NCI-H187 (cell line): ENCODE results near the gene DIAPH2.

ENCODE experiments used
- DNase-seq, 2 experiments: peaks; one replicate each; lab custom pipeline; 2025; lab: John Stamatoyannopoulos, UW

The DIAPH2 gene

DNA sequence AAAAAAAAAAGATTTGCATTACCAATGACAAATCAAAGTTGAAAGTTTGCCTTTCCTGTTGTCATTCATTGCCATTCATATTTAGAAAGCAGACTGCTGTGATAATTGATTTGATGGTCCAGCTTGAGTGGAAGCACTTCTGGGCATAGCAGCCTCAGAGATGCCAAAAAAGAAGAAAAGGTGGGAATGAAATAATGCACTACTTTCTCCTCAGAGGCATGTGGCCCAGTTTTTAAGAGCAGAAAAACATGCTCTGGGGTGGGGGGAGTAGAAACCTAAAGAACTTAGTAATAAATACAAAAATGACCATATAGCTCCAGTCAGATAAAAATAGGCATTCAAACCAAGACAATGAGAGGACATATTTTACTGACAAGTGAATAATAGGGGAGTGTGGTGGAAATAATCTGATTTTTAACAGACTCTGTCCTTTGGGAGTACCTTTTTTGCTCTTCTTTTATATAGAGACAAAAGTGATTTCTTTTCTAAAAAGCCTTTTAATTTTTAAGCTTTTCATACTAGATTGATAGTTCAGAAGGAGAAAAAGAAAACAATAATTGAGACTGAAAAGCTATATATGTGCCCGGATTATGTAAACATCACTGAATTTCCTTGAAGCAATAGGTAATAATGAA is 798.1 kb downstream of the DIAPH2 start:
- DNase-seq: no peak

DNA sequence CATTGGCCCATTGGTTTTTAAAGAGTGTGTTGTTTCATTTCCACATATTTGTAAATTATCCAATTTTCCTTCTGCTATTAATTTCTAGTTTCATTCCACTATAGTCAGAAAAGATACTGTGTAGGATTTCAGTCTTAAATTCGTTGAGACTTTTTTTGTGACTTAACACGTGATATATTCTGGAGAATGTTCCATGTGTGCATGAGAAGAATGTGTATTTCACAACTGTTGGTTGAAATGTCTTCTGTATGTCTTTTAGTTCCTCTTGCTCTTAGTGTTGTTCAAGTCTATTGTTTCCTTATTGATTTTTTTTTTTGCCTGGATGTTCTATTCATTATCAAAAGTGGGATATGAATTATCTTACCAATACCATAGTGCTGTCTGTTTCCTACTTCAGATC is 806.0 kb downstream of the DIAPH2 start:
- DNase-seq: no peak

DNA sequence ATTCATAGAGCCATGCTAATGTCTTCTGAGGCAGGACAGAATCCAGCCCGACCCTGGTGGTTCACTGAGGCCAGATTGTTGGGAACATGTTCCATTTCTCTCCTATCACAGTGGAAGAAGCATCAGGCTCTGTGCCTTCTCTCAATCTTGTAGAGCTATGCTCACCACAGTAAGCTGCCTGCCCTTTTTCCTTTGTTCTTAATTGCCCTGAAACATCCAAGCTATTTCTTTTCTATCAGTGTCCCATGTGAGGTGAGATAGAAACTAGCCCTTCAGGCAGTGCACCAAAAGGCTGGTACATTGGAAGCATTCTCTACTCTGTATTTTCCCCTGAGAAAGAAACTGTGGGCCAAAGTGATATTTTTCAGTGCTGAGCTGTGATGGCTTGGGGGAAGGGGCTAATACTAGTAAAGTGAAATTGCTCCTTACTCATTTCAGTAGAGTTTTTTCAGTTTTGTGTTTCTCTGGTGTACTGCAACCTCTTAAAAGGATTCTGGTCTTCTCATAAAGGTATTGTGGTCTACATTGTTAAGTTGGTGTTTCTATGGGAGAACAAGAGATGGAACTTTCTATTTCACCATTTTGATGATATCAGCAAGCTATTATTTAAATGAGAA is 810.2 kb downstream of the DIAPH2 start:
- no peak for DNase-seq

DNA sequence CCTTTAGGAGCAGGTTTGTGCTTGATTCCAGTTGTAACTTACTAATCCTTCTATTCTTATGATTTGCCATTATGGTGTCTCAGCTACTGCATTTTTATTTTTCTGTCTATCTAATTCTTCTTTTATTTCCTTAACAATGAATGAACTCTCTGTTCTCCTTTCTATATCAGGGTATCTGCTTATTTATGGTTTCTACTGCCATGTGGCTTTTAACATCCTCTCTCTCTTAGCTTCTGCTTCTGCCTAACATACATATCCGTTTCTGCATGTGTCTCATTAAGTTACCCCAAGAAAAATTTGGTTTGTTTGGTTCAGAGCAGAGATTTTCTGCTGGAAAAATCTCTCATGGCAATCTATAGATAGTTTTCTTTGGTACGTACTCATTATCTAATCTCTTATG is 813.5 kb downstream of the DIAPH2 start:
- no peak for DNase-seq

DNA sequence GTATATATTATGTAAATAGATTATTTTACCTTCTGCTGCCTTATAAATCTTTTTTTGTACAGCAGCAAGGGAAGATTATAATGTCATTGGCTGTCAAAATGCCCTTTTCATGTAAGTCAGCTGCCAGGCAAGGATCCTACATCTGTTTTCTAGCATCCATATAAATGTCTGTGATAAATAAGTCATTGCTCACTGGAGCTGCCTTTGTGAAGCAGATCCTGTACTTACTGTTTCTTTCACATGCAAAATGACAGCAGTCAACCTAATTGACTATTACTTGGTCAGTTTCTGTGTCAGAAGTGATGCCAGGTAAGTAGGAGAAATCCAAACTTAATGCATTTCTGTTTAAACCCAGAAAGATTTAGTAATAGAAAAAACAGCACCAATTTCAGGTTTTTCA is 819.8 kb downstream of the DIAPH2 start:
- DNase-seq: no peak

DNA sequence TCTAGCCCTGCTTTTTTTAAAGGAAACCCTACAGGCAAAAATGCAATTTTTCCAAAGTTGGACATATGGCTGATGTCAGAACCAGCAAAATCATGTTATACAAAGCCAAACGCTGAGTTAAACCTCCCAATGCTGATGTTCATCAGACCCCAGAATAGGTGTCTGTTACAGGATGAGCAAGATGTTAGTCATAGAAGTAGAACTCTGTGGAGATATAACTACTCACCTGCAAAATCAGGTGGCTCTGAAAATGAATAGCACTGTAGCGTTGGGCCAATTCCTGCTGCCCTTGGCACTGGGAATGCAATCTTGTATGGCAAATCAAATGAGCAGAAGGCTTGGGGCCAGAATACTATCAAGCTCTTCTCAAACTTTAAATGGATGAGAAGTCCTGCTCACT is 833.1 kb downstream of the DIAPH2 start:
- no peak for DNase-seq

DNA sequence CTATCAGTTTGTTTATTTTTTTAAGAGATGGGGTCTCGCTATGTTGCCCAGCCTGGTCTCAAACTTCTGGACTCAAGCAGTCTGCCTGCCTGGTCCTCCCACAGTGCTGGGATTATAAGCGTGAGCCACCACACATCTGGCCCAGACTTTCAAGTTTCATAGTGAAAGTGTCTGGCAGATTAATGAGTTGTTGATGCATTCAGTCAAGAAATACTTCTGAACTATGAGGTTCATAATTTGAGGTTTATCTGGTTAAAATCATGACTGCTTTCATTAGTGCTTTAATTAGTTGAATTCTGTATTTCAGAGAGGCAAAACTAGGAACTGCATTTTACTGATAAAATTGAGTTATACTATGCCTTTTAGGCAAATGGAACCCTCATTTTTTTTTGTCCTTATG is 837.7 kb downstream of the DIAPH2 start:
- DNase-seq: no peak

DNA sequence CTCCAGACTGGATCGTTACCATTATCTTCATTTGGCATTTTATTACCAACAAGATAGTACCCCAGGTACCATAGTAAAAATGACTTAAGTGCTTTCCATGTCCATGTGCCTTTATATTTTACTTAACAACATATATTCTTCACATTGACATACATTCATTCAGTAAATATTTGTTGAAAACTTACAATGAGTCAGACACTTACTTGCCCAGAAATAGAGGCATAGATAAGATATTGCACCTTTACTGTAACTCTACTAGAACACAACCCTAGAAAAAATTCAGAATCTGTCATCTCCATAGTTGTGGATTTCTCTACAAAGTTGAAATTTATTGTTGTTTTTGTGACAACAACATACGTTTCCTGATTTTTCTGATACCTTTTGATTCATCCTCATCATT is 839.7 kb downstream of the DIAPH2 start:
- DNase-seq: no peak

DNA sequence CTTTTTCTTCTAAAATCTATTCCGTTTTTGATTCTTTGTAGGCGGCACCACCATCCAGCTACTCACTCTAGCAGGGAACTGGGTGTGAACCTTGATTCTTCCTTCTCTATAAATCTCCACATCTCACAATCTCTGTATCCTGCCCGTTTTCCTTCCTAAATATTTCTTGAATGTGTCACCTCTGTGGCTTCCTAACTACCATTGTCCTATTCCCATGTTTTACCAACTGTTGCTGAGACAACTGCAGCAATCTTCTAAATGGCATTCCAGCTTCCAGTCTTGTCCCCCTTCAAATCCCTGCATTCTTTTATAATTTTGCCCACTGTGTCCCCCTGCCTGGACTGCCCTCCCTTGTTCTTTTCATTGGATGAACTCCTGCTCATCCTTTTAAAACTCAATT is 840.4 kb downstream of the DIAPH2 start:
- DNase-seq: no peak

DNA sequence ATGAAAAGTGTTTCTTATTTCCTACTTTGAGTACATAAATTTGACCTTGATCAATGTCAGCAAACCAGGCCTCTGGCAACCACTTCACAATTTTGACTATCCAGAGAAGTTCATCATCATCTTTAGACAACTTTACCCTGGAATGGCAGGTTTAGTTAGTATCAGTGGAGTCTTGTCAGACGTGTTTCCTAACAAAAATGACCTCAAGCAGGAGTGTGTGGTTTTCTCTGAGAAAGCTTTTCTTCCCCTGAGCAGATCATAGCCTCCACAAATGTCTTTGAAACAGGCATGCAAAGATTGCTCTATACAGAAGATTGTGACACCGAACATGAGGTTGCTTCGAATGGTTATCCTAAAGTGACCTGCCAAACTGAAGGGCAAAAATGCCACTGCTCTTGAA is 841.3 kb downstream of the DIAPH2 start:
- no peak for DNase-seq

DNA sequence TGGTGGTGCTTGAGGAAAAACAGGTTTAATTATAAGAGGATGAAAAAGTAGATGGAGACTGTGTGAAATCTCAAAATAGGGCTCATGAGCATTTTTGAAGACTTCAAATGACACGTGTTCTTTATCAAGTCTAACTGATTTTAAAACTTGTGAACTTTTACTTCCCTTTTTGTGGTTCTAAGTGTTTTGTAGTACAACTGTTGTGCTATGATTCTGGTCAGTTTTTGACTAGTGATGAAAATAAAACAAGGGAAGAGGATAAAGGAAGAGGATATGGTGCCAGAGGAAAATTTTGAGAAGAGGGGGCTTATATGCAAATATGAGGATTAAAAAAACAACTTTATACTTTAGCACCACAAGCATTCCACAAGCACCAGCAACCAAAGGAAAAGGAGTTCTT is 843.1 kb downstream of the DIAPH2 start:
- DNase-seq: no peak

DNA sequence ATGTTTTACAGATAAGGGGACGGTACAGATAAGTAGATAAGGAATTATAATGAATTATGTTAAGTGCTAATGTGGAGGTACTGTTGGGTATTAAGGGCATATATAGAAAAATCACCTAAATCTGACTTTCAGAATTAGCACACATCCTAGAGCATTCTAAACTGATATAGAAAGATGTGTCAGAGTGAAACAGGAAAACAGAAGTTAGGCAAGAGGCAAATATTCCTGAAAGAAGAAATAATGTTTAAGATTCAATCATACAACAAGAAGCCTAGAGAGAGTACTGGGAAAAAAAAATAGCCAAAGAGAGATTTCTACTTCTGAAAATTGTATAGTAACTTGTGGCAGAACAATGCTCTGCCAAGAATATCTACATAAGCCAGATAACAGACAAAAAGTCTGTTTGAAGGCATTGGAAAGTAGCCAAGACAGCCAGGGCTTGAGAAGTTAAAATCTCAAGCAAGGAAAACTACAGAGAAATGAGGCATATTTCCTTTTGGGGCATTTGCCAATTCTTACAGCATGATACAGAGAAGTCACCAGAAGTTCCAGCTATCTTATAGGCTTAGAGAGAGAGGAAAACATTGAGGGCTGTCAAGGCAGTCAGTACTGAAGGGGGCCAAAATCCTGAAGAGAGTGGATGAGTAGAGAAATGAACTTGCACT is 845.0 kb downstream of the DIAPH2 start:
- DNase-seq: no peak

DNA sequence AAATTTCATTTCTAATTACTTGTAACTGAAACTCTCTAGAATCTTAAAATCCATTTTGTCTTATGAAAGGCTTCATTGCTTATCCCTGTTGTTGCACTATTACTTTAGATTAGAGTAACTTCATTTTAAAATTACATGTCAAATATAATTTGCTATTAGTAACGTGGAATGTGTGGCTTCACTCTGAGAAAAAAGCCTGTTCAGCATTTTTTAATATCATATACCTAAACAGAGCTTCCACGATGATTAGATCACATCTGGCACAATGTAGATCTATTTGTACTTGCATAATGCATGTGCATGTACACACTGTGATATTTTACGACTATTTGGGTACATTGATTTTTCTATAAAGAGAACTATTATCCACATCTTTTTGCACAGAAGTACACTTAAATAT is 847.2 kb downstream of the DIAPH2 start:
- DNase-seq: no peak

DNA sequence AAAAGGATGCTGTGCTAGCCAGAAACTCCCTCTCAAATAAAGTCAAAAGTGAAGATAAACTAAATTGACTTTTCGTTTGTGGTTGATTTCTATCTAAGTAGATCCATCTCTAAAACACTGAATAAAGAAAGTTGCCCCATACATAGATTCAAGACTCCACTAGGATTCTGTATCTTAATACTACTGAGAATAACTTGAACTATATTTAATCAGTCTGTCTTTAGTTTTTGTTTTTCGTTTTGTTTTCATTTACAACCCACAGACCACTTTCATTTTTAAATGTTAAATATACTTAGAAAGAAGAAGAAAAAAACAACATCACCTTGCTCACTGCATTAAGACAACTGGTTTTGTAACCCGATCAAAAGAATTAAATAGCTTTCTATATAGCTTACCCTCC is 854.1 kb downstream of the DIAPH2 start:
- no peak for DNase-seq

DNA sequence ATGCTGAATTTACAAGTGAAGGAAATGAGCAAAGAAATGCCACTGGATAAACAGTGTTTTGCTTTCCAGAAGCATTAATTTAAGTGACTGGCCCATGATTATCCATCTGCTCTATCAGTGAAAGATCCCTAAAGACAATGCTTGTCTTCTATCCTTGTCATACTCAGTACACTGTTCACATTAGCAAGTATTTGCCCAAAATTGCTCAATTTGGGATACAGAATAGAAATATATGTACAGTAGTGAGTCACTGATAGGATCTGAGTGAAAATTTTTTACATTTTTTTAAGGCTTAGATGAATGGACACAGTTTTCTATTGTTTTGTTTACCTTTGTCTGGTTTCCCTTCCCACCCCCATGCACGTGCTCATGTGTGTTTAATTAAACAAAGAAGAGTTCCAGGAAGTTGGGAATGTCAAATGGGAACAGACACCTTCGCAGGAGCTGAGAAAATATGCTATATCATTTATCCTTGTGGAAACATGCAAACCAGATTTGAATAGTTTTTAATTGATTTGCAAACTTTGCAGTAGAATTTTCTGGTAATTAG is 855.4 kb downstream of the DIAPH2 start:
- no peak for DNase-seq

DNA sequence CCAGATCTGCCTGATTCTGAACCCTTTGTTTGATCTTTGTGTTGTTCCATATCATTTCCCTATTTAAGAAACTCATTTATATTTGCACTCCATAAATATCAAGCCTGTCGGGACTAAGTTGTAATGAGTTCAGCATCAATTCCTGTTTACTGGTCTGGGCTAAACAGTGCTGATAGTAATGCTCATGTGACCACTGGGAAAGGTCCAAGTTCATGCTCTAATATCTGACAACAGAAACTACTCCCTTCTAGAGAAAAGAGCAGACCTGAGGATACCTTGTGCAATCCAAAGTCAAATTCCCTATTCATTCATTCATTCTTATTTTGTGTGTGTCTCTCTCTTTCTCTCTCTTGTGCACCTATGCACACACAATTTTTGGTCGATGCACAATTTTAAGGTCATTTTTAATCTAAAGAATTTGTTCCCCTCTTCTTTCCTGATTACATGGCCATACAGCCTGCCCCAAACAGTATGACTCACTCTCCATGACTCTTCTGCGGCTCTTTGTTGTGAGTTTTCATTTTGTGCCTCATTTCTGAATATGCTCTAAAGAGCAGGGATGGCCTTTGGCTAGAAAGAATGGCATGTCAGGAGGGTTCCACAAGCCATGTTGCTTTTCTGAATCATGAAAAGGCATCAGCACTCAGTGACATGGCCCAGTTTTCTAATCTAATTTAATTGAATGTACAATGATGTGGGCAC is 863.4 kb downstream of the DIAPH2 start:
- DNase-seq: no peak

DNA sequence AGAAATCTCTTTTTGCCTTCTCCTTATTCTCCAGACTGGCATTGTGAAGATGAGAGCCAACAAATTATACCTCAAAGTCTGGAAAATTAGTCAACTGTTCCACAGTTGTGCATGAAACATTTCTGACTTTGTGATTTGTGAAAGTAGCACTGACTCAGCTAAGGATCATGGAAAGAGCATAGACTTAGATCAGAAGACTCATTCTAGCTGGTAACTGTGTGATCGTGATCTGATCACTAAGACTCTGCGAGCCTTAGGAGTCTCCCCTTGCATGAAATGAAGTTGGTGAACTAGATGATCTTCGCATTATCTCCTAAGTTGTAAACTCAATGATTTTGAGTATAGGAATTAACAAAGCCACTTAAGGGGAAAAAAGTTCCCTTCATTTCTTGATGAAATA is 867.2 kb downstream of the DIAPH2 start:
- no peak for DNase-seq

DNA sequence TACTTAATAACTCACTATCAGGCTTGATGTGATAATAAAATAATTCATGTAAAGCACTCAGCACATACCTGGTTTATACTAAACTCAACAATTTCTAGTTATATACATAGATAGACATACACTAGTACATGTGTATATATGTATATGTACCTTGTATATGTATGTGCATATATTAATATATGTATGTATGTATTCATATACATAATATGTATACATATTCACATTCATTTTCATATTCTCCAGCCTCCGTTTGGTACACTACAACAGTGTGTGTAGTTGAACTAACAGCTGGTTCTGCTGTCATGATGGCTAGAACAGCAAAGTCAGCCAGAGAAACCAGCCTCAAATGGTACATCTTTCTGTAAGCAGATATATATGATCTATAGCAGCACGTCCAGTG is 869.2 kb downstream of the DIAPH2 start:
- DNase-seq: no peak

DNA sequence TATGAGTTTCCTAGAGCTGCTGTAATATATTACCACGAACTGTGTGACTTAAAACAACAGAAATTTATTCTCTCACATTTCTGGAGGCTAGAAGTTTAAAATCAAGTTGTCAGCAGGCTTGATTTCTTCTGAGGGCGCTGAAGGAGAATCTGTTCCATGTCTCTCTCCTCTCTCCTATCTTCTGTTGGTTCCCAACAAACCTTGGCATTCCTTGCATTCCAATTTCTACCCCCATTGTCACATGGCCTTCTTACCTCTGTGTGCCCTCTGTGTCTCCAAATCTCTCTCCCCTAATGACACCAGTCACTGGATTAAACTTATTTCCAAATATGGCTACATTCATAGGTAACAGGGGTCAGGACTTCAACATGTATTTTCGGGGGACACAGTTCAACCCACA is 871.7 kb downstream of the DIAPH2 start:
- no peak for DNase-seq

DNA sequence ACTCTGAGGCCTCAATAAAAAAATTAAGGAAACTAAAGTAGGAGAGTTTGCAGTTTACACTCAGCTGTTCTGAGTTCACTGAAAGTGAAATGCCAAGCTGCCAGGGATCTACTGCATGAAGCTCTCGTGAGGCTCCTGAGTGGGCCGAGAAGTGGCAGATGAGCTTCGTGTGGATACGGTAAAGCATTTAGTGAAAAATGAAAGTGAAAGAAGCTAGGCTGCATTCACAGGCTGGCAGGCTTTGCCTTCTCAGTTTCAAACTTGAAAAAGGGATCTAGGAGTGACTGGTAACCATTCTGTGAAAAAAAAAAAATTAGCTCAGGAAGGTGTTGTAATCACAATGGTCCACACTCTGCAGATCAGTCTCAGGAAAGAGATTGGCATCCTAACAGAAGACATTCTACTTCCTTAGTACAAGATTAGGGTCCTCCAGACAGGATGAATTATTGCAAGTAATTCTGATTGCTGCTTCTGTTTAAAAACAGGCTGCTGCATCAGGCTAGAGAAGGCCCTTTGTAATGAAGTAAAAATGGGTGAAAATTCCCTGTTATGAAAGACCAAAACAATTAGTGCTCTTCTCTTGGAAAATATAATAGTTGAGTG is 879.0 kb downstream of the DIAPH2 start:
- no peak for DNase-seq

DNA sequence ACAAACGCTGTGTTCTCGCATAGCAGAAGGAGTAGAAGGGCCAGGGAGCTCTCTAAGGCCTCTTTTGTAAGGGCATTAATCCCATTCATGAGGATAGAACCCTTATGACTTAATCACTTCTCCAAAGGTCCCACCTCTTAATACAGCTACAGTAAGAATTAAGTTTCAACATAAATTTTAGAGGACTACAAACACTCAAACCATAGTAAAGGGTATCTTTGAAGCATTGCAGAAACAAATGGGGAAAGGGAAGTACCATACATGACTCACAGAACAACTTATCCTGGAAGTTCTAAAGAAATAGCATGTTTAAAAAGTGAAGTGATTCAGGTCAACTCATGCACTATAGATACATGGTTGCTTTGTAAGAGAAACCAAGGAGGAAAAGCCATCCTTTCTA is 879.9 kb downstream of the DIAPH2 start:
- no peak for DNase-seq

DNA sequence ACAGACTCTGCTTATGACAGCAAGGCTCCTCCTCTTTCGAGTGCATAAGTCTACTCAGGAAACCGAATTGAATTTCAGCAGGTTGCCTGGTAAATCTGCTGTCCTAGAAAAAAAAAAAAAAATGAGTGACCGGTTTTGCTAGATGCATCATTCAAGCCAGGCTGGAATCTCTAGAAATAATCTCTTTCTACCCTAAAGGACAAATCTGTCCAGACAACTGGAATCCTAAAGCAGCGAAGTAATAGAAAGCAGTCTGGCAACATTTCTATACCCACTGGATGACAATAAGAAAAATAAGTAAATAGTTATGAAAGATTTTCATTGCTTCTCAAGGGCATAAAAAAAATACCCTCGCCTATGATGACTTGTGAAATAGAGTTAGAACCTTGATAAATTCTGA is 902.5 kb downstream of the DIAPH2 start:
- DNase-seq: no peak
